Fibroblast of lung (primary cell): ENCODE measurements around the gene RNF146. TPM values are rescaled to one million over a fixed set of nuclear protein-coding genes. Genes with fewer than 3 reads are reported as not detected.

Experiments
- DNase-seq, 2 donors: peaks; one replicate each; pipeline versions ENCODE4 v3.0.0 to v3.0.0-alpha.2; 2010; ENCODE audit warnings: low read depth in 2 of 2
- H2AFZ ChIP-seq: 2 replicates; pipeline ENCODE4 v1.5.1; 2012; ENCODE audit warnings: low read length, control low read depth, inconsistent platforms
- H3K27ac ChIP-seq: 2 replicates; pipeline ENCODE4 v1.5.1; 2011; ENCODE audit warnings: low read length, control low read depth; ENCODE audit not compliant: insufficient read depth
- H3K27me3 ChIP-seq: 2 replicates; pipeline ENCODE4 v1.5.1; 2011; ENCODE audit warnings: mild to moderate bottlenecking, low read length; ENCODE audit not compliant: control insufficient read depth, insufficient read depth
- H3K36me3 ChIP-seq: 2 replicates; pipeline ENCODE4 v1.5.1; 2011; ENCODE audit warnings: low read length; ENCODE audit not compliant: control insufficient read depth, insufficient read depth
- H3K4me1 ChIP-seq: 2 replicates; pipeline ENCODE4 v1.5.1; 2011; ENCODE audit warnings: low read length; ENCODE audit not compliant: control insufficient read depth, insufficient read depth; ENCODE audit errors: extremely low read depth
- H3K4me2 ChIP-seq: 2 replicates; pipeline ENCODE4 v1.5.1; 2011; ENCODE audit warnings: low read length, control low read depth; ENCODE audit not compliant: insufficient read depth; ENCODE audit errors: extremely low read depth
- H3K4me3 ChIP-seq, 4 experiments: fragments of 200-600 bp in 1 of 4; sonication (generic) in 1 of 4; replicated peaks in 1 of 4; 2 replicates each; pipeline ENCODE4 v1.5.1; 2011 to 2016; ENCODE audit warnings: low read length in 4 of 4, low read depth in 3 of 4, mild to moderate bottlenecking in 3 of 4, control low read depth in 2 of 4, inconsistent platforms in 1 of 4, mixed read lengths in 1 of 4; ENCODE audit not compliant: insufficient read depth in 1 of 4; ENCODE audit errors: control extremely low read depth in 1 of 4
- H3K79me2 ChIP-seq: 2 replicates; pipeline ENCODE4 v1.5.1; 2012; ENCODE audit warnings: mild to moderate bottlenecking, low read length, inconsistent platforms; ENCODE audit not compliant: control insufficient read depth, insufficient read depth
- H3K9ac ChIP-seq: 2 replicates; pipeline ENCODE4 v1.5.1; 2011; ENCODE audit warnings: mild to moderate bottlenecking, low read length, control low read depth; ENCODE audit not compliant: insufficient read depth
- H3K9me3 ChIP-seq: 2 replicates; pipeline ENCODE4 v1.5.1; 2012; ENCODE audit warnings: low read depth, low read length; ENCODE audit not compliant: control insufficient read depth, insufficient read depth
- H4K20me1 ChIP-seq: 2 replicates; pipeline ENCODE4 v1.5.1; 2011; ENCODE audit warnings: low read length; ENCODE audit not compliant: control insufficient read depth, insufficient read depth; ENCODE audit errors: extremely low read depth
- EZH2 ChIP-seq: IDR thresholded peaks from 2 replicates; pipeline ENCODE4 v1.5.1; 2012; ENCODE audit warnings: low read length, control low read depth, mild to moderate bottlenecking; ENCODE audit errors: missing control alignments
- polyA plus RNA-seq, 2 donors: library from polyadenylated mRNA; depleted of rRNA in 1 of 2; stranded (reverse) in 1 of 2; unstranded in 1 of 2; fragments of >200 nt; gene quantifications; 2 replicates each; pipeline ENCODE4 v1.2.1, GENCODE V29; 2011 to 2012; ENCODE audit warnings: missing spikeins in 1 of 2
- total RNA-seq: library from RNA; depleted of rRNA; stranded (reverse); fragments of >200 nt; gene quantifications from 2 replicates; pipeline ENCODE4 v1.2.1, GENCODE V29; 2014
- TF ChIP-seq, protein P1 (sequence below), 2 donors: IDR thresholded peaks in 1 of 2; conservative IDR thresholded peaks in 1 of 2; 1 replicate in 1 of 2; 2 replicates in 1 of 2; pipeline ENCODE4 v1.5.1; 2011 to 2012; ENCODE audit warnings: low read length in 2 of 2, control low read depth in 1 of 2, inconsistent platforms in 1 of 2, low read depth in 1 of 2, mild to moderate bottlenecking in 1 of 2

Gene RNF146
- total and polyA plus RNA-seq, 2 donors (not counting 1 experiment from before 2014, with no cell fraction given): 50.9 to 59.9 TPM

- no peak for DNase-seq
- Histone ChIP-seq H2AFZ (no peak overlapping the region), H3K79me2 (no peaks in the 10 kb centered on the region), H3K4me2 (no peak overlapping the region), H3K4me3 (no peak overlapping the region), H3K4me1 (no peaks in the 10 kb centered on the region), H3K9me3 (no peaks in the 10 kb centered on the region), H3K27me3 (no peaks in the 10 kb centered on the region), H3K27ac (no peak overlapping the region), H3K36me3 (no peaks in the 10 kb centered on the region), H3K9ac (no peak overlapping the region), H4K20me1 (no peaks in the 10 kb centered on the region)
- TF ChIP-seq EZH2: no peak
- TF ChIP-seq, protein P1, sequence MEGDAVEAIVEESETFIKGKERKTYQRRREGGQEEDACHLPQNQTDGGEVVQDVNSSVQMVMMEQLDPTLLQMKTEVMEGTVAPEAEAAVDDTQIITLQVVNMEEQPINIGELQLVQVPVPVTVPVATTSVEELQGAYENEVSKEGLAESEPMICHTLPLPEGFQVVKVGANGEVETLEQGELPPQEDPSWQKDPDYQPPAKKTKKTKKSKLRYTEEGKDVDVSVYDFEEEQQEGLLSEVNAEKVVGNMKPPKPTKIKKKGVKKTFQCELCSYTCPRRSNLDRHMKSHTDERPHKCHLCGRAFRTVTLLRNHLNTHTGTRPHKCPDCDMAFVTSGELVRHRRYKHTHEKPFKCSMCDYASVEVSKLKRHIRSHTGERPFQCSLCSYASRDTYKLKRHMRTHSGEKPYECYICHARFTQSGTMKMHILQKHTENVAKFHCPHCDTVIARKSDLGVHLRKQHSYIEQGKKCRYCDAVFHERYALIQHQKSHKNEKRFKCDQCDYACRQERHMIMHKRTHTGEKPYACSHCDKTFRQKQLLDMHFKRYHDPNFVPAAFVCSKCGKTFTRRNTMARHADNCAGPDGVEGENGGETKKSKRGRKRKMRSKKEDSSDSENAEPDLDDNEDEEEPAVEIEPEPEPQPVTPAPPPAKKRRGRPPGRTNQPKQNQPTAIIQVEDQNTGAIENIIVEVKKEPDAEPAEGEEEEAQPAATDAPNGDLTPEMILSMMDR (conservative IDR thresholded peaks at IDR 0.05 in 1 of 2, IDR thresholded peaks at IDR 0.05 in 1 of 2; ENCODE audit: low read depth in 1 of 2, low read length in 2 of 2): no peak
Measured at GRCh38 chr6:127247114-127248096, 19.3 kb upstream of the RNF146 start.

DNA sequence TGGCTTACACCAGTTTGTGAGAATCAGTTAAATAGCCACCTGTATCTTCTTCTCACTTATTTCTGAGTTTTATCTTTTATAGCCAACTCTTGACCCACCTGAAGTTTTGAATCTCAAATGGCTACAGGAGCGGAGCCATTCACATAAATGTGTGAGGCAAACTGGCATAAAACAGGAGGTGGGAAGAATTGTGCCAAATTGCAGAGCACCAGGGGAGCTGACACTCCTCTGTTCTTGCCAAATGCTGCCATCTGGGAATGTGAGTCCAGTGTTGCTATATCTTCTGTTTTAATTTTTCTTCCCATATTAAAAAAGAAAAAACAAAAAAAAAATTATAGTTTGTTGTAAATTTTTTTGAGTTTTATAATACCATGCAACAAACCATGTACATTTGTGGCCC is 17.0 kb upstream of the RNF146 start:
- Histone ChIP-seq H3K27ac (no peak overlapping the region), H3K9me3 (no peaks in the 10 kb centered on the region), H3K4me1 (no peaks in the 10 kb centered on the region), H3K27me3 (no peaks in the 10 kb centered on the region), H4K20me1 (no peaks in the 10 kb centered on the region), H3K36me3 (no peaks in the 10 kb centered on the region), H2AFZ (no peak overlapping the region), H3K9ac (no peak overlapping the region), H3K4me2 (no peak overlapping the region), H3K79me2 (no peaks in the 10 kb centered on the region), H3K4me3 (no peak overlapping the region)
- no peak for TF ChIP-seq EZH2
- TF ChIP-seq, protein P1 (conservative IDR thresholded peaks at IDR 0.05 in 1 of 2, IDR thresholded peaks at IDR 0.05 in 1 of 2; ENCODE audit: low read depth in 1 of 2, low read length in 2 of 2): no peak
- no peak for DNase-seq

DNA sequence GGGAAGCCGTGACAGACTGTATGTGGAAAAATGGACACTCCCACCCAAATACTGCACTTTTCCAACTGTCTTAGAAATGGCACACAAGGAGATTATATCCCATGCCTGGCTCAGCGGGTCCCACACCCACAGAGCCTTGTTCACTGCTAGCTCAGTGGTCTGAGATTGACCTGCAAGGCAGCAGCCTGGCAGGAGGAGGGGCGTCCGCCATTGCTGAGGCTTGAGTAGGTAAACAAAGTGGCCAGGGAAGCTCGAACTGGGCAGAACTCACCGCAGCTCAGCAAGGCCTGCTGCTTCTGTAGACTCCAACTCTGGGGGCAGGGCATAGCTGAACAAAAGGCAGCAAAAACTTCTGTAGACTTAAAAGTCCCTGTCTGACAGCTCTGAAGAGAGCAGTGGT is 11.4 kb upstream of the RNF146 start:
- Histone ChIP-seq H3K27me3 (no peaks in the 10 kb centered on the region), H3K27ac (no peak overlapping the region), H3K9me3 (no peaks in the 10 kb centered on the region), H3K36me3 (no peaks in the 10 kb centered on the region), H2AFZ (no peak overlapping the region), H3K9ac (no peak overlapping the region), H3K79me2 (no peaks in the 10 kb centered on the region), H4K20me1 (no peaks in the 10 kb centered on the region), H3K4me2 (no peak overlapping the region), H3K4me3 (no peak overlapping the region), H3K4me1 (no peaks in the 10 kb centered on the region)
- no peak for TF ChIP-seq EZH2
- TF ChIP-seq, protein P1 (conservative IDR thresholded peaks at IDR 0.05 in 1 of 2, IDR thresholded peaks at IDR 0.05 in 1 of 2; ENCODE audit: low read depth in 1 of 2, low read length in 2 of 2): no peak
- no peak for DNase-seq
